GM19468 (cell line): ENCODE measurements around the gene POU2F1.

ENCODE experiments used
- ATAC-seq: cut with Tn5 transposase; IDR thresholded peaks from one replicate; pipeline ENCODE4 v1.9.1; 2021; ENCODE audit warnings: mild to moderate bottlenecking, moderate library complexity, moderate number of reproducible peaks; ENCODE audit not compliant: unreplicated experiment; ENCODE audit errors: extremely low read depth

POU2F1 gene

GRCh38 chr1:167344615-167345385 is 124.1 kb downstream of the POU2F1 start:
- ATAC-seq: no peak

DNA sequence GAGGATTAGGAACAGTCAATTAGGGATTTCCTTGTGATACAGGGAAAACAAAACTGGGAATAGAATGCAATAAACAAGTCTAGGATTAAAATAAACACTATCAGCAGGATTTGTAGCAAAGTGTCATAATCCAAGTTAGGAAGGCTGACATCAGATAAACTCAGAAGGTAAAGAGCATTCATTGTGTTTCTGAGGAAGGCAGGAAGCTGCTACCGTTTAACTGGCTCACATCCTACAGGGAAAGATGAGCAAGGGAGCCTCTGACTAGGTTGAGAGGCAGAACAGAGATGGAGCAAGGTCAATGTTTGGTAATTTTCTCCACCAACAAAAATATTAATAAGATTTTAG is 124.7 kb downstream of the POU2F1 start:
- ATAC-seq: no peak

DNA sequence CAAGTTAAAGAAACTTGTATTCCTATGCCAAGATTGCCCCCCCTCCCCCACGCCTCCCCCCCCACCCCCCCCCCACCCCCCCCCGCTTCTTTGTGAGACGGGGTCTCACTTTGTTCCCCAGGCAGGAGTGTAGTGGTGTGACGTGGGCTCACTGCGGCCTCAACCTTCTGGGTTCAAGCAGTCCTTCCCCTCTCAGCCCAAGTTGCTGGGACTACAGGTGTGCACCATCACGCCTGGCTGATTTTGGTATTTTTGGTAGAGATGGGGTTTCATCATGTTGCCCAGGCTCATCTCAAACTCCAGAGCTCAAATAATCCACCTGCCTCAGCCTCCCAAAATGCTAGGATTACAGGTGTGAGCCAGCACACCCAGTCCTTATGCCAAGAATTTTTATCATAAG is 136.6 kb downstream of the POU2F1 start:
- no peak for ATAC-seq

- ATAC-seq: no peak
Measured at GRCh38 chr1:167359295-167359694, 138.6 kb downstream of the POU2F1 start.

GRCh38 chr1:167360120-167360519 is 139.4 kb downstream of the POU2F1 start:
- ATAC-seq: no peak

DNA sequence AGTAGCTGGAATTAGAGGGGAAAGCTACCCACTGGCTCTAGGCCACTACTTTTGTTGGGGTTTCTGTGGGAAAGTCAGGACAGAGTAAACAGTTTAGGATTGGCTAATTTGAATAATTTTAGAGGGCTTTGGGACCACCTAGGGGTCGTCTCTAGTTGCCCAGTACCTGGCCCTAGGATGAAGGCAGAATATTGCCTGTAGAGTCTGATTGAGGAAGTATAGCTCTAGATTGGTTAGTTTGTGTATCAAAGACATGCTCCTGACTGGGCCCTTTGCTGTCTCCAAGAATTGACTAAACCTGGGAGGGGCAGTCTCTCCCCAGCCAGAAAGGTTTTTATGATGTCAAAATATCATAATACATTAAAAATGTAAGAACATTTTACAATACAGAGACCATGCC is 142.0 kb downstream of the POU2F1 start:
- no peak for ATAC-seq

- no peak for ATAC-seq
Measured at GRCh38 chr1:167364826-167365225, 144.1 kb downstream of the POU2F1 start.

GRCh38 chr1:167365360-167365759 is 144.7 kb downstream of the POU2F1 start:
- ATAC-seq: no peak

DNA sequence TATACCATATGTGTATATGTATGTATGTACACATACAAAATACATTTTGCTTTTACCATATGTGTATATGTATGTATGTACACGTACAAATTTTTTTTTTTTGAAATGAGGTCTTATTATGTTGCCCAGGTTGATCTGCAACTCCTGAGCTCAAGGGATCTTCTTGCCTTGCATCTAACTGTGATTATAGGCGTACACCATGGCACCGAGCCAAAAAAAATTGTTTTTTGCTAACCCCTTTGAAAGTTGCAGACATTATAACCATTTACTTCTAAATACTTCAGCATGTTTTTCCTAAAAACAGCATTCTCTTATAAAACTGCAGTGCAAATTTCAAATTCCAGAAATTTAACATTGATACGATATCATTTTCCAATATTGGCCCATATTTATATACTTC is 147.0 kb downstream of the POU2F1 start:
- ATAC-seq: no peak

DNA sequence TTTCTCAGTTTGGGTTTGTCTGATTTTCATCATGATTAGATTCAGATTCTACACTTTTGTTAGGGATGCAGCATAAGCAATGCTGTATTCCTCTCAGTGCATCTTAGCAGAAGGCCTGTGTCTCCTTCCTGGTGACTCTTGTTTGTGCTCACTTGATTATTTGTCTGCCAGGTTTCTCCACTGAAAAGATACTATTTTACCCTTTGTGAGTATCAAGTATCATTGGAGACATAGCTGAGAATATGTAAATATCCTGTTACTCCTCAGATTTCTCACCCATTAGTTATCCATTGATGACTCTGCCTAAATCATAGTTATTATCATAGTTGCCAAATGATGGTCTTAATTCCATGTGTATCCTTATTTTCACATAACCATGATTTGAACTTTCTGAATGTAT is 148.5 kb downstream of the POU2F1 start:
- ATAC-seq: no peak

DNA sequence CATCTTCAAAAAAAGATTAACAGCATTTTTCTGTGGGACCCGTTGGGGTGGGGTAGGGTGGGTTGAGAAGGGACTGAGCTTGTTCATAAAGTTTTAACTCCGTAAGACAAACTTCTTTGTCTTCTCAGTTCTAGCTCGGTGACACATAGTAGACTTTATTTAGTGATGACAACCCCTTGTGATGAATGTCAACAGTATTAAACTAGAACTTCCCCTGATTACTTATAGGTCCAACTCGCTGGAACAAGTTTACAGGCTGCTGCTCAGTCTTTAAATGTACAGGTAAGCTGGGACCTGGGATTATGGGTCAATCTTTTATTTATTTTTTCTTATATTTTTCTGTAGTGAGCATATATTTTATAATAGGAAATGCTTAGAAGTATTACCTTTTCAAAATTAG is 149.2 kb downstream of the POU2F1 start:
- ATAC-seq: no peak

DNA sequence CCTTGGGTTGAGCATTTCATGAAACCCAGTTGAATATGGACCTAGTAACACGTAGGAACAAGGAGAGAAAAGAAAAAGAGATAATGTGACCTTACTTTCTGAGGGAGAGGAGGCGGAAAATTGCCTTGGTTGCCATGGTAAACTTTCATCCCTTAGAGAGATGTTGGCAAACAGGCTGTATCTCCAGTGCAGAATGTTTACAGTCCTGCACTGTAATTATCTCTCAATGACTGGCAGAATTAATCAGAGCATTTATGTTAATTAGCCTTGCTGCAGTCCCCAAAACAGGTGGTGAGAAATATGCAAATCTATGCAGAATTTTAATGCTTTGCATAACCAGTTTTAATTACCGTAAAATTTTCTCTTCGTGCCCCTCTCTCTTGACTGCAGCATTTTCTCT is 150.3 kb downstream of the POU2F1 start:
- no peak for ATAC-seq

DNA sequence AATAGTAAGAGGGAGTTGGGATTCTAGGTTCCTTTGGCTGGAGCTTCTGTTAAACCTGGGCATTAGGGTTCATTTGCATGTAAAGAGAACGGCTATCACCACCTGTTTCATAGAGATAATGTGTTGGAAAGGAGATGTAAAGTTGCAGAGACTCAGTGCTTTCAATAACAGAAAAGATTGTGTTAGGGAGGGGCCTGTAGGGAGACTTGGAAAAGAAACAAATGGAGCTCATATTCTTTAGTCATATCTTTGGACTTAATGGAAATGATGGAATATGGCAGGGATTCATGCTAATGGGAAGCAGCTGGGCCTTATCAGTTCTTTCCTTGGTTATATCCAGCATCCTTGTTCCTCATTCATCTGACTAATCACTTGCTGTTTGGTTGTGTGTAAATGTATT is 152.7 kb downstream of the POU2F1 start:
- no peak for ATAC-seq

DNA sequence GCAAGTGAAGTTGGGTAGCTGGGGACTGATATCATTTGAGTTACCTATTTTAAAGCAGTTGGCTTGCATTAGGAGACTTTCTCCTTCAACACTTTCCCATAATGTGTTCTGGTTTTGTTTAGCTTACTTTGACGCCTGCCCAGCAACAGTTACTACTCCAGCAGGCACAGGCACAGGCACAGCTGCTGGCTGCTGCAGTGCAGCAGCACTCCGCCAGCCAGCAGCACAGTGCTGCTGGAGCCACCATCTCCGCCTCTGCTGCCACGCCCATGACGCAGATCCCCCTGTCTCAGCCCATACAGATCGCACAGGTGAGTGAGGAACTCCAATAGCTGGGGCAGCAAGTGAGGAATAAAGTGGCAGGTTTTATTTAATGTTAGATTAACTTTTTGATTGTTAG is 153.3 kb downstream of the POU2F1 start:
- ATAC-seq: no peak

DNA sequence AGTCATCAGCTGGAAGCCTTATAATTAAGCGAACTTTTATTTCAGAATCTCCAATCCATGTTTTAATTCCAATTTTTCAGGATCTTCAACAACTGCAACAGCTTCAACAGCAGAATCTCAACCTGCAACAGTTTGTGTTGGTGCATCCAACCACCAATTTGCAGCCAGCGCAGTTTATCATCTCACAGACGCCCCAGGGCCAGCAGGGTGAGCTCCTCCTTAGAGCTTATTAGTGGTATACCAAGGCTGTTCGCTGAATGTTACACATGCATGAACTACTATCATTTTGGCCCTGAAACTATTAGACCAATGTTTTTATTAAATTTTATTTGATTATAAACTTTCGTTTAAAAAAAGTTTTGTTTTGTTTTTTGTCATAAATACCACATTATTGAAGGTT is 155.3 kb downstream of the POU2F1 start:
- ATAC-seq: no peak

GRCh38 chr1:167387251-167387910 is 166.7 kb downstream of the POU2F1 start:
- ATAC-seq: no peak

DNA sequence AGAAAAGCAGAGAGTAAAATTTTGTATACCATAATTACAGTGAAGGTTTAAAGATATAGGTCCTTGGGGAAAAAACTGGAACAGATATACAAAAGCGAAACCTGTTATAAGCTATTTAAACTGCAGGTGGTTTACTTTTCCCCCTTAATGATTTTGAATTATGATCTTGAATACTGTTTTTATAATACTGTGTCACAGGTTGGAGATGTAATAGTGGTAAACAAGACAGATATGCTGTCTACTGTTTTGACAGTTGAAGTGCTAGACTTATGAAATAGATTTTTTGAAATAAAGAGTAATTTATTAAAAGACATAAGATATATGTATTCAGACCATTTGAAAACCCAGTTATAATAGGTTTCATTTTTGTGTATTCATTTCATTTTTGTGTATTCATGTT is 168.3 kb downstream of the POU2F1 start:
- ATAC-seq: no peak

GRCh38 chr1:167392200-167392696 is 171.6 kb downstream of the POU2F1 start:
- no peak for ATAC-seq

DNA sequence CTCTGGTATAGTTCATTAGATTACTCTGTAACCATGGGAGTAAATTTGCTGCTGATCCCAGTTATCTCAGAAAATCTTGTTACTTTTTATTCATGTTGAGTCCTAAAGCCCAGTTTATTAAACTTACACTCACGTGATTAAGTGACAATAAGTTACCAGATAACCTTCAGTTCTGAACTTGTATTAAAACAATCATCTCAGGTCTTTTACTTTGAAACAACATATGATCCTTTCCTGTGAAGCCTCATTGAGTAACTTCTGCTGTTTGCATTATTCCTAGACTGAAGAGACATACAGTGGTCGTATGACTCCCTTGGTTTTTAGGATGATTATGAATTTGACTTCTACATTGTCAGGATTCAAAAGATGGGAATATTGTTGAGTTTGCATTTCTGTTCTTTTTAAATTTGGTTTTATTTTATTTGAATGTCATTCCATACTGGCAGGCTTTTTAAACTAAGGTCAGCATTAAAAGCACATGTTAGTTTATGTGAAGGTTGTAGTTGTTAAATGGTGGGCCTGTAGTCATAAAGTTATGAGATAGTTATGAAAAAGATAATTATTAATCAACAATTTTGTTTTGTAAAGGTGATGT is 179.8 kb downstream of the POU2F1 start:
- ATAC-seq: no peak

- no peak for ATAC-seq
Measured at GRCh38 chr1:167401260-167401873, 180.7 kb downstream of the POU2F1 start.
